Heart right ventricle (tissue), 16 donors: ENCODE data around the gene SLC19A1. TPM values are rescaled to one million over a fixed set of nuclear protein-coding genes. Genes with fewer than 3 reads are reported as not detected.
A peak's percentile ranks its signal among the peaks of the same experiment; 100 is the strongest.
"Not testable (repeated sequence)": the region's sequence is repeated elsewhere in the genome, so short reads cannot be mapped to it uniquely, and the experiment has no call there.

Experiments used
- ATAC-seq, 8 donors: fragments of 200-7000 bp; cut with Tn5 transposase; one replicate each; pipeline ENCODE4 v1.9.1; 2020; ENCODE audit warnings: mild to moderate bottlenecking in 8 of 8, moderate library complexity in 8 of 8, moderate number of reproducible peaks in 1 of 8
- DNase-seq, 2 donors: peaks; one replicate each; pipeline ENCODE4 v3.0.0-alpha.2; 2020
- H3K27ac ChIP-seq, 10 donors: fragments of 200-600 bp; sonication (generic) in 2 of 10; one replicate each; pipeline versions ENCODE4 v1.5.0 to v1.8.0; 2020 to 2022; ENCODE audit warnings: mild to moderate bottlenecking in 3 of 10
- H3K27me3 ChIP-seq, 7 donors: fragments of 200-600 bp; one replicate each; pipeline ENCODE4 v1.8.0; 2021 to 2022; ENCODE audit warnings: mild to moderate bottlenecking in 2 of 7
- H3K36me3 ChIP-seq, 9 donors: fragments of 200-600 bp; sonication (generic) in 1 of 9; one replicate each; pipeline versions ENCODE4 v1.5.0 to v1.8.0; 2020 to 2022; ENCODE audit warnings: mild to moderate bottlenecking in 2 of 9
- H3K4me1 ChIP-seq, 9 donors: fragments of 200-600 bp; sonication (generic) in 1 of 9; one replicate each; pipeline versions ENCODE4 v1.5.0 to v1.8.0; 2020 to 2022; ENCODE audit warnings: mild to moderate bottlenecking in 4 of 9
- H3K4me3 ChIP-seq, 10 donors: fragments of 200-600 bp; sonication (generic) in 2 of 10; one replicate each; pipeline versions ENCODE4 v1.5.0 to v1.8.0; 2020 to 2022; ENCODE audit warnings: mild to moderate bottlenecking in 7 of 10, moderate library complexity in 2 of 10
- H3K9me3 ChIP-seq, 11 donors: fragments of 200-600 bp in 10 of 11; sonication (generic) in 2 of 11; one replicate each; pipeline versions ENCODE4 v1.5.0 to v1.8.0; 2013 to 2022; ENCODE audit warnings: mild to moderate bottlenecking in 2 of 11, control low read depth in 1 of 11, moderate library complexity in 1 of 11
- CTCF ChIP-seq, 9 donors: fragments of 200-600 bp; sonication (generic) in 2 of 9; IDR thresholded peaks; one replicate each; pipeline versions ENCODE4 v1.5.0 to v1.8.0; 2021 to 2022; ENCODE audit warnings: antibody characterized with exemption in 9 of 9, mild to moderate bottlenecking in 5 of 9, moderate library complexity in 1 of 9
- WGBS, 2 donors: extraction: QIAGEN DNeasy Blood & Tissue Kit; methylation state at CpG; one replicate each; pipeline ENCODE4 v1.1.7; 2013; ENCODE audit warnings: inconsistent platforms in 1 of 2; 5-methylcytosine and 5-hydroxymethylcytosine counted together
- intact Hi-C, 10 donors: fragments of 100-400 bp; cut with DNase I; formaldehyde crosslinking; loops; one replicate each; pipeline versions ENCODE4 v1.11.1 to v1.14.2; 2022
- polyA plus RNA-seq, 2 donors: library from polyadenylated mRNA; stranded (reverse); fragments of 200-250 nt; gene quantifications; one replicate each; pipeline ENCODE4 v1.2.3, GENCODE V29; 2013
- total RNA-seq, 10 donors: library from RNA; stranded (reverse); fragmentation: NEBNext Ultra II Directional in 3 of 10; extraction: Animal tissue kit (Norgen Biotek cat#: 25700) in 3 of 10; gene quantifications; one replicate each; pipeline versions ENCODE4 v1.2.1 to v1.2.4, GENCODE V29; 2021 to 2023
- donor health status: Arrhythmogenic right ventricular cardiomyopathy.
- donor health status: ischemic (EF 13 %, LVEDD 7.1; RV severe dilation, severe dysfunction).
- donor health status: healthy with polysubstance abuse.
- donor health status: DM: no; HTN: yes; CAD: no.
- donor health status: DM: no; HTN: no; CAD: no.
- donor health status: ischemic (EF 25% LVEDD 6.9; RV normal size, moderate dysfunction).
- donor health status: ischemic (EF 25% LVEDD 5.7; RV mildly dilated, moderate dysfunction).
- donor health status: healthy.
- donor health status: DM: yes; HTN: yes; CAD: no.
- donor health status: Ischemic cardiomyopathy.
- donor health status: ischemic (EF 35%, LVEDD 5.7; RV mildly dilated, moderate dysfunction).
- donor health status: nonischemic (EF 11% LVEDD 7.7; RV severe dilation, severe dysfunction).
- donor health status: DM: yes; HTN: yes; CAD: no.
- donor health status: PGD.
- donor health status: ischemic (EF 29% LVEDD 5.4; RV normal size, mild dysfunction).
- donor health status: nonischemic (EF 23%, LVEDD 6.1; RV moderate dilation, normal function).

Gene SLC19A1
- total and polyA plus RNA-seq, 12 donors: 1.5 to 8.5 (median 3.8) TPM

GRCh38 chr21:45502600-45502999, 39.6 kb downstream of the SLC19A1 start:
- WGBS, 2 donors: 93 to 96% methylated on average over 10 of the region's 10 CpGs
- no peak for TF ChIP-seq CTCF (IDR thresholded peaks at IDR 0.05)
- intact Hi-C loops: no loop called here
- no peaks in the 10 kb centered on the region for H3K4me1 ChIP-seq
- ATAC-seq (no peak), DNase-seq (no peak)
- no peaks in the 10 kb centered on the region for H3K27me3 ChIP-seq
- H3K27ac ChIP-seq: no peak overlapping the region
- peaks cover 0 to 41% (median 10%) of the 10 kb centered on the region in 9 donors for H3K36me3 ChIP-seq
- H3K4me3 ChIP-seq: no peak overlapping the region
- no peaks in the 10 kb centered on the region for H3K9me3 ChIP-seq

- WGBS, 2 donors: 87 to 92% methylated on average over 11 to 13 of the region's 13 CpGs
- no peaks in the 10 kb centered on the region for H3K4me1 ChIP-seq
- no peak overlapping the region for H3K27ac ChIP-seq
- no peaks in the 10 kb centered on the region for H3K27me3 ChIP-seq
- peak in 1 of 8 donors; percentile 20 for ATAC-seq
- H3K36me3 ChIP-seq: peaks cover 0 to 45% (median 16%) of the 10 kb centered on the region in 9 donors
- no peaks in the 10 kb centered on the region for H3K9me3 ChIP-seq
- TF ChIP-seq CTCF (IDR thresholded peaks at IDR 0.05): no peak
- no peak overlapping the region for H3K4me3 ChIP-seq
- DNase-seq: no peak
- intact Hi-C loops: no loop called here
These were observed 40.3 kb downstream of the SLC19A1 start for GRCh38 chr21:45502006-45502345.

- H3K4me3 ChIP-seq, H3K27me3 ChIP-seq, H3K27ac ChIP-seq, ATAC-seq, H3K9me3 ChIP-seq, H3K4me1 ChIP-seq, DNase-seq, intact Hi-C loops: not testable (repeated sequence)
- 92 to 94% methylated on average over 17 to 19 of the region's 20 CpGs for WGBS, 2 donors
- peaks cover 0 to 51% (median 21%) of the 10 kb centered on the region in 9 donors for H3K36me3 ChIP-seq
These were observed 40.9 kb downstream of the SLC19A1 start for GRCh38 chr21:45501081-45502005.

- DNase-seq: no peak
- Histone ChIP-seq H3K4me3 (no peak overlapping the region), H3K27me3 (no peaks in the 10 kb centered on the region), H3K27ac (no peak overlapping the region), H3K36me3 (peaks cover 0 to 51% (median 29%) of the 10 kb centered on the region in 9 donors), H3K9me3 (no peaks in the 10 kb centered on the region), H3K4me1 (no peaks in the 10 kb centered on the region)
- ATAC-seq: no peak
- TF ChIP-seq CTCF (IDR thresholded peaks at IDR 0.05): no peak
- 91% methylated on average over 6 of the region's 6 CpGs for WGBS, 2 donors
- intact Hi-C loops: no loop called here
These were observed 42.2 kb downstream of the SLC19A1 start for GRCh38 chr21:45499970-45500577.
